Measurements from ENCODE around the gene DVL1. TPM values are rescaled to one million over a fixed set of nuclear protein-coding genes. Genes with fewer than 3 reads are reported as not detected.

Gene DVL1
- total RNA-seq, 1 donor from 2014 or later = 55.0 TPM

GRCh38 chr1:1325288-1326074, 23.7 kb downstream of the DVL1 start:
- peak overlapping the region; percentile 98 for H3K4me2 ChIP-seq (ENCODE audit: low read length)
- peak overlapping the region; percentile 87 for H3K9ac ChIP-seq (ENCODE audit: low read length)
- no peaks in the 10 kb centered on the region for H3K9me3 ChIP-seq (ENCODE audit: insufficient read depth, low read depth, low read length)
- no peaks in the 10 kb centered on the region for H3K27me3 ChIP-seq (ENCODE audit: insufficient read depth, low read length)
- peaks cover 64% of the 10 kb centered on the region for H4K20me1 ChIP-seq (ENCODE audit: insufficient read depth, low read length)
- Mint-ChIP-seq H3K4me1 (ENCODE audit: low read depth, unreplicated experiment) (peaks cover 18% of the 10 kb centered on the region), H3K27me3 (ENCODE audit: low read depth, unreplicated experiment) (no peaks in the 10 kb centered on the region), H3K9me3 (ENCODE audit: unreplicated experiment) (no peaks in the 10 kb centered on the region), H3K27ac (ENCODE audit: unreplicated experiment) (no peak overlapping the region), H3K4me3 (ENCODE audit: unreplicated experiment) (peak overlapping the region; percentile 80), H3K36me3 (ENCODE audit: low read depth, unreplicated experiment) (no peaks in the 10 kb centered on the region)
- peak overlapping the region; percentile 72 for H3K4me3 ChIP-seq (ENCODE audit: insufficient read depth, low read depth, low read length)
- DNase-seq (ENCODE audit: low read depth) = no peak
- peak overlapping the region; percentile 31 for H3K27ac ChIP-seq (ENCODE audit: low read depth, low read length)
- no peaks in the 10 kb centered on the region for H3K36me3 ChIP-seq (ENCODE audit: insufficient read depth, low read length)
- FAIRE-seq = no peak
- peak overlapping the region; percentile 62 for H2AFZ ChIP-seq (ENCODE audit: low read depth, low read length)
- peaks cover 26% of the 10 kb centered on the region for H3K4me1 ChIP-seq (ENCODE audit: insufficient read depth, low read length)
- TF ChIP-seq CTCF (IDR thresholded peaks at IDR 0.05; ENCODE audit: insufficient read depth, low read depth, low read length) (no peak), EZH2 (IDR thresholded peaks at IDR 0.05; ENCODE audit: insufficient read depth, low read length) (no peak)
- H3K79me2 ChIP-seq (ENCODE audit: insufficient read depth, low read length) = peaks cover 61% of the 10 kb centered on the region

DNA sequence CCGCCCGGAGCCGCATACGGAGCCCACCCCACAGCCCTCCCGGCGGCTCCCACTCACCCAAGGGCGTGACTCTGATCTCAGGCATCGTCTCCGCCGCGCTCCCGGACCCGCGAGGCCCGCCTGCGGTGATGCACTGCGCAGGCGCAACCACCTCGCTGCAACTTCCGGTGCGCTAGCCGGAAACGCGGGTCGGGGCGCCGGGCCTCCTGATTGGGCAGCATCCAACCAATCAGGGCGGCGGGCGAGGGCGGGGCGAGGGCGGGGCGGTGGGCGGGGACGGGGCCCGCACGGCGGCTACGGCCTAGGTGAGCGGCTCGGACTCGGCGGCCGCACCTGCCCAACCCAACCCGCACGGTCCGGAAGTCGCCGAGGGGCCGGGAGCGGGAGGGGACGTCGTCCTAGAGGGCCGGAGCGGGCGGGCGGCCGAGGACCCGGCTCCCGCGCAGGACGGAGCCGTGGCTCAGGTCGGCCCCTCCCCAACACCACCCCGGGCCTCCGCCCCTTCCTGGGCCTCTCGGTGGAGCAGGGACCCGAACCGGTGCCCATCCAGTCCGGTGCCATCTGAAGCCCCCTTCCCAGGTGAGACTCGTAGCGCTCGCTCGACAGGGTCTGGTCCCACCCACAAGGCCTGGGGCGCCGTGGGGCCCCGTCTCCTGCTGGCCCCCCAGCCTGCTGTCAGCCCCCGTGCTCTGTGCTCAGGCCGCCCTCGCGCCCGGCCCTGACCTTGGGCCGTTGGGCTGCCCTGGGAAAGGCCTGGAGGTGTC, 24.5 kb downstream of the DVL1 start, which contains the start of the genes CPTP and INTS11:
Gene CPTP (plus strand): TSS at position 279 of the 764 bp plus-strand sequence. CDS start 2,109 bp downstream, outside the sequence.
Gene INTS11 (minus strand): TSS at position 137 of the 764 bp plus-strand sequence. CDS start 52 bp downstream, at position 85.
- Histone ChIP-seq H2AFZ (ENCODE audit: low read depth, low read length) (peak within 1 kb of the TSS; percentile 63), H3K4me2 (ENCODE audit: low read length) (peak within 1 kb of the TSS; percentile 98), H3K36me3 (ENCODE audit: insufficient read depth, low read length) (no peaks in the 10 kb centered on the region), H3K79me2 (ENCODE audit: insufficient read depth, low read length) (peaks cover 68% of the 10 kb centered on the region), H3K4me1 (ENCODE audit: insufficient read depth, low read length) (peaks cover 28% of the 10 kb centered on the region), H3K27ac (ENCODE audit: low read depth, low read length) (peak within 1 kb of the TSS; percentile 77), H3K4me3 (ENCODE audit: insufficient read depth, low read depth, low read length) (peak within 1 kb of the TSS; percentile 82), H3K9me3 (ENCODE audit: insufficient read depth, low read depth, low read length) (no peaks in the 10 kb centered on the region), H3K9ac (ENCODE audit: low read length) (peak within 1 kb of the TSS; percentile 94), H3K27me3 (ENCODE audit: insufficient read depth, low read length) (no peaks in the 10 kb centered on the region), H4K20me1 (ENCODE audit: insufficient read depth, low read length) (peaks cover 67% of the 10 kb centered on the region)
- Mint-ChIP-seq H3K9me3 (ENCODE audit: unreplicated experiment) (no peaks in the 10 kb centered on the region), H3K36me3 (ENCODE audit: low read depth, unreplicated experiment) (no peaks in the 10 kb centered on the region), H3K27me3 (ENCODE audit: low read depth, unreplicated experiment) (no peaks in the 10 kb centered on the region), H3K27ac (ENCODE audit: unreplicated experiment) (peak within 1 kb of the TSS; percentile 79), H3K4me1 (ENCODE audit: low read depth, unreplicated experiment) (peaks cover 18% of the 10 kb centered on the region), H3K4me3 (ENCODE audit: unreplicated experiment) (peak within 1 kb of the TSS; percentile 90)
- TF ChIP-seq CTCF (IDR thresholded peaks at IDR 0.05; ENCODE audit: insufficient read depth, low read depth, low read length) = no peak
- no peak for TF ChIP-seq EZH2 (IDR thresholded peaks at IDR 0.05; ENCODE audit: insufficient read depth, low read length)
- DNase-seq (ENCODE audit: low read depth) (peak; percentile 48), FAIRE-seq (no peak)
